Fibroblast of skin of scalp (primary cell): Measurements from ENCODE around the gene SNX30. TPM values are rescaled to one million over a fixed set of nuclear protein-coding genes. Genes with fewer than 3 reads are reported as not detected.
"Not testable (repeated sequence)": the region's sequence is repeated elsewhere in the genome, so short reads cannot be mapped to it uniquely, and the experiment has no call there.

Experiments
- DNase-seq: peaks from one replicate; pipeline ENCODE4 v3.0.0-alpha.2; 2013
- polyA plus RNA-seq, 2 experiments: library from polyadenylated mRNA; unstranded; fragments of 120-200 nt; gene quantifications; one replicate each; pipeline ENCODE4 v1.2.1, GENCODE V29; 2013; ENCODE audit not compliant: insufficient read length in 2 of 2

Gene SNX30, protein sequence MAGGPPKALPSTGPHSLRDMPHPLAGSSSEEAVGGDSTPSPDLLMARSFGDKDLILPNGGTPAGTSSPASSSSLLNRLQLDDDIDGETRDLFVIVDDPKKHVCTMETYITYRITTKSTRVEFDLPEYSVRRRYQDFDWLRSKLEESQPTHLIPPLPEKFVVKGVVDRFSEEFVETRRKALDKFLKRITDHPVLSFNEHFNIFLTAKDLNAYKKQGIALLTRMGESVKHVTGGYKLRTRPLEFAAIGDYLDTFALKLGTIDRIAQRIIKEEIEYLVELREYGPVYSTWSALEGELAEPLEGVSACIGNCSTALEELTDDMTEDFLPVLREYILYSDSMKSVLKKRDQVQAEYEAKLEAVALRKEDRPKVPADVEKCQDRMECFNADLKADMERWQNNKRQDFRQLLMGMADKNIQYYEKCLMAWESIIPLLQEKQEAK
- 10.2 TPM for polyA plus RNA-seq (2013, experiment 1 of 2; ENCODE audit: insufficient read length)
- 10.9 TPM for polyA plus RNA-seq (2013, experiment 2 of 2; ENCODE audit: insufficient read length)

DNA sequence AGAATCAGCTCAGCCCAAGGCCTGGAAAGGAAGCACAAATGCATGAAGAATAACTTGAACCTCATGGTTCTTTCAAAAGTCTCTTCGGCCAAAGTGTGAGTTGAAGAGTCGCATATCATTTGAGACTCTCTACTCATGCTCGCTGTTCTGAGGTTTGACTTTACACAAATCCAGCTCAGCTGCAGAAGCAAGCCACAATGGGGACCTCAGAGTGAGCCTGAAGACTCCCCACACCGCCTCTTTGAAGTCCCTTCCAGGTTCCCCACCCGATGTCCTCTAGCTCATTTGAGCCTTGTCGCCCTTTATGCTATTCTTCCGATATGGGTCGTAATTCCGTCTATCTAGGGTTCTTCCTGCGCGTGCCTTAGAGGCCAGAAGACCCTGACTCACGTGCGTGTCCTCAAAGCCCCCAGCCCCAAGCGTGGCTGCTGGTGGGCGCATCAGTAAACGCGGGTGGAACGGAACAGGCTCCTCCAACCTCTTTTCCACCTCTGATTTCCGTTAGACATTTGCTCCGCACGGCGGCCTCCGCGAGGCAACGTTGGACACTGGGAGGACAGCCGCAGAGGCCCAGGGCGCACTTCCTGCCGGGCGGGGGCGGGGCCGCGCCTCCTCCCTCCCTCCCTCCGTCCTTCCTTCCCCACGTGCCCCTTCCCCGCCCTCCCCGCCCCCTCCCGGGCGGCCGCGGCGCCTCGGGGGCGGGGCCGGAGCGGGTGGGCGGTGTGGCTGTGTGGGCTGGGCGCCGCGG, at the start of gene SNX30:
TSS of gene SNX30 (plus strand) at position 745 of the 748 bp plus-strand sequence. CDS start 242 bp downstream, outside the sequence.
- DNase-seq: peak; percentile 93

DNA sequence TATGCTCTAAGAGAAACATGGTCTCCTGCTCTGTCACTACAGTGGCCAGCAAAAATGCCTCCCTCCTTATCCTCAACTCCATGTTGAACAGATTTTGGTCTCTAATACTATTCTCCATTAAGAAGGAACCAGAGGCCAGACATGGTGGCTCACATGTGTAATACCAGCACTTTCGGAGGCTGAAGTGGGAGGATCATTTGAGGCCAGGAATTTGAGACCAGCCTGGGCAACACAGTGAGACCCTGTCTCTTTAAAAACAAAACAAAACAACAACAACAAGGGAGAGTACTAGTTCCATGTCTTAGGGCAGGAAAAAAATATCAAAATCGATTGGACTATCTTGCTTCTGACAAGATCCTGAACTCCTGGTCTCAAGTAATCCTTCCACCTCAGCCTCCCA, 47.3 kb upstream of the SNX30 start:
- DNase-seq: no peak

DNA sequence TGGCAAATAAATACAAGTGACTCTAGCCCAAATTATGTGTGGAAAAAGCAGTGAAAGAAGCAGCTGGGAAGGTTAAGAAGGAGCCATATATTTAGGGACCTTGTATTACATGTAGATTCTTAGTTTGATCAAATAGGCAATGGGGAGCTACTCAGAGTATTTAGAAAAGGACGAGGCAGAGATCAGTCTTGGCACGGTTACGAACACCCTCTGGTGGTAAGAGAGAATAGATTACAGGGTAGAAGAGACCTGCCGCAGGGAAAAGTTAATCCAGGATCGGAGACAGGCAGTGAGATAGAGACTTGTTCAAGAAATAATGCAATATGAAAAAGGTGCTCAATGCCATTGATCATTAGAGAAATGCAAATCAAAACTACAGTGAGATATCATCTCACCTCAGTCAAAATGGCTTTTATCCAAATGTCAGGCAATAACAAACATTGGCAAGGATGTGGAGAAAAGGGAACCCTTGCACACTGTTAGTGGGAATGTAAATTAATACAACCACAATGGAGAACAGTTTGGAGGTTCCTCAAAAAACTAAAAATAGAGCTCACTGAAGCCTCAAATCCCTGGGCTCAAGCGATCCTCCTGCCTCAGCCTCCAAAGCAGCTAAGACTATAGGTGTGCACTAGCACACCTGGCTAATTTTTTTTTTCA, 44.7 kb upstream of the SNX30 start:
- DNase-seq: peak; percentile 67

- DNase-seq: peak; percentile 45
Observed at GRCh38 chr9:112711050-112711689, 39.4 kb upstream of the SNX30 start.

DNA sequence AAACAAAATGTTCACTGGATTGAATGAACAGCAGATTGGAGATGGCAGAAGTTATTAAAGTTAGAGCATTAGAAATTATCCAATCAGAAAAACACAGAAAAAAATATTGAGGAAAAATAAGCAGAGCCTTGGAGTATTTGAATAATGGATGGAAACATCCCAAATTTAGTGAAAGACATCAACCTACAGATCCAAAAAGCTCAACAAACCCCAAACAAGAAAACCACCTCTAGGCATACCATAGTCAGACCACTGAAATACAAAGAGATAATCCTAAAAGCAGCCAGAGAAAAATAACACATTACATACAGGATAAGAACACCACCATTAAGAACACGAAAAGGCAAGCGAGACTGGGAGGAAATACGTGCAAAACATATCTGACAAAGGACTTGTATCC, 37.9 kb upstream of the SNX30 start:
- no peak for DNase-seq

- DNase-seq: peak; percentile 97
Observed at GRCh38 chr9:112717661-112718331, 32.8 kb upstream of the SNX30 start, which contains the start of gene INIP. Gene INIP (minus strand): TSS chr9:112718117. CDS start chr9:112716485, 1,632 bp downstream.

- DNase-seq: peak; percentile 40
Observed at GRCh38 chr9:112719241-112719691, 31.3 kb upstream of the SNX30 start.

DNA sequence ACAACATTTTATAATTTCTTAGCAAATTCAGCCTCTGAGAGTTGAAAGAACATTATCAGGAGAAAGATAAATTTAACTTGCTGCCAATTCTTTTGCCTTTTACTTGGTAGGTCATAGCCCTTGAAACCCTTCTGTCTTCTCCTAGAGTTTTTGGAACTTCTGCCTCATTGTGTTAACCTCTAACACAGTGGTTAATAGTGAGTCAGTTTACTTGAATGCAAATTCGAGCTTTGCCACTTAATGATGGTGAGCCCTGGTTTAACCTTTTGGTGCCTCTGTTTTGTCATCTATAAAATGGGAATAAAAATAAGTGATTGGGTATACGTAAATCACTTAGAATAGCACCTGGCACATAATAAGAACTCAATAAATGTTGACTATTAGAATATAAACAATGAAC, 30.9 kb upstream of the SNX30 start:
- DNase-seq: no peak

DNA sequence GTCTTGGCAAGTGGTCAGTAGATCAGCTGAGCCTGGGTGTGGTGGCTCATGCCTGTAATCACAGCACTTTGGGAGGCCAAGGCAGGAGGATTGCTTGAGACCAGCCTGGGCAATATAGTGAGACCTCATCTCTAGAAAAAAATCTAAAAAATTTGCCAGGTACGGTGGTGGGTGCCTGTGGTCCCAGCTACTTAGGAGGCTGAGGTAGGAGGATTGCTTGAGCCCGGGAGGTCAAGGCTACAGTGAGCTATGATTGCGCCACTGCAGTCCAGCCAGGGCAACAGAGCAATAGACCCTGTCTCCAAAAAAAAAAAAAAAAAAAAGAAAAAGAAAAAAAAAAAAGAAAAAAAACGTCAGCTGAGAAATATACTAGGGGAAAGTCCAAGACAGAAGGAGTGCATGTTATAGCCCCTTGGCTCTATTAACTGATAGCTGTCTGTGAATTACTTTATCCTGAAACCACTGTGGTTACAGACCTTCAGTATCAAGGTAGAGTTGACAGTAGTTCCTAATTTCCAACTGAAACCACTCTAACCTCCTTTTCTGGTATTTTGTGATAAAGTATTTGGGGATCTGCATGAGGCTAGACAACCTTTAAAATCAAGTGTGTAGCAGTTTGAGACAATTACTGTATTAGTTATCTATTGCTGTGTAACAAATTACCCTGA, 30.3 kb upstream of the SNX30 start:
- DNase-seq: no peak

- DNase-seq: not testable (repeated sequence)
Observed at GRCh38 chr9:112722749-112723148, 27.8 kb upstream of the SNX30 start.

GRCh38 chr9:112725961-112726360, 24.6 kb upstream of the SNX30 start:
- no peak for DNase-seq

GRCh38 chr9:112726428-112726827, 24.1 kb upstream of the SNX30 start:
- DNase-seq: no peak

DNA sequence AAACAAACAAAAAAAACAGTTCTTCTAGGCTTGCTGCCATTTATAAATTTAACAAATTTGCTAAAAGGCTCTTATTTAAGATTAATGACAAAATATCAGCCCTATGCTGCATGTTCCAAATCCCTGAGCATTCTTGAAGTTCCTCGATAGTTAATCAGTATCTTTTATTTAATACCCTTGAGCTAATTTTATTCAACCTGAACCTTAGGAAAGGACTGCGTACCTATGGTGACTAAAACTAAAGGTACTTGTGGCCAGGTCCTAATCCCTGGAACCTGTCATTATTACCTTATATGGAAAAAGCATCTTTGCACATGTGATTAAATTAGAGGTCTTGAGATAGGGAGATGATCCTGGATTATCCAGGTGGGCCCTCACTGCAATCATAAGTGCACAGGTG, 22.2 kb upstream of the SNX30 start:
- DNase-seq: no peak

GRCh38 chr9:112731971-112732370, 18.6 kb upstream of the SNX30 start:
- no peak for DNase-seq

- no peak for DNase-seq
Observed at GRCh38 chr9:112734892-112735291, 15.7 kb upstream of the SNX30 start.

DNA sequence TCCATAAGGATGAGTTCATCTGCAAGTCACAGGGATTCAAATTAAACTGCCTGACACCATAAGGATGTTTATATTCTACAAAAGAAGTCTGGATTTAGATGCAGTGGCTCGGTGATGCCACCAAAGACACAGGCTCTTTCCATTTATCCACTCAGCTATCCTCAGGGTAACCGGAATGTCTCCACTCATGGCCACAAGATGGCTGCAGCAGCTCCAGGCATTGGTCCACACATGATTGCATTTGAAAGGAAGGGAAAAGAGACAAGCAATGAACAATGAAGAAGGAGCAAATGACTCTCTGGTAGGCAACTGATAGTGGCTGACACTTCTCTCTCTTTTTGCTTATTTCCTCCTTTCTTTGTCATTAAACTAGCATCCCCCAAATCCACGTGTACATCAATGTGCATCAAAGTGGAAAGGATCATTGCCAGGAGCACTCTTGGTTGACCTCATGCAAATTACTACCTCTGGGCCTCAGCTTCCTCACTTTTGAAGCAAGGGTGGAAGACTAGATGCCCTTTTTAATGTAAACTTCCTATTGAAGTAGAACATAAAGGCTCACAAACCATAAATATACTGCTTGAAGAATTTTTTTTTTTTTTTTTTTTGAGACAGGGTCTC, 7.2 kb upstream of the SNX30 start:
- DNase-seq: no peak

DNA sequence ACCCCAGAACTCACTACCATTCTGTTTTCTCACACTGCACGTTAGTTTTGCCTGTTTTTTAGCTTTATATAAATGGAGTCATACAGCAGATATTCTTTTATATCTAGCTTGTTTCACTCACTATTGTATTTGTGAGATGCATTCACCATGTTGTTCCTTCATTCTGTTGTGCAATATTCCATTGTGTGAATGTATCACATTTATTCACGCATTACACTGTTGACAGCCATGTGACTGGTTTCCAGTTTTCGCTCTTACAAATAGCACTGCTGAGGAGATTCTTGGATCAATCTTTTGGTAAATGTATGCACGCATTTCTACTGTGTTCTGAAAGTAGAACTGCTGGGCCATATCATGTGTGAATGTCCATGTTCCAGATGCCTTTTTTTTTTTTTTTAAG, 6.4 kb upstream of the SNX30 start:
- no peak for DNase-seq

- no peak for DNase-seq
Observed at GRCh38 chr9:112747094-112747493, 3.5 kb upstream of the SNX30 start.

GRCh38 chr9:112750764-112751055, 150 bp downstream of the SNX30 start:
- DNase-seq: no peak

- peak; percentile 44 for DNase-seq
Observed at GRCh38 chr9:112751056-112751795, 666 bp downstream of the SNX30 start.
